KMS-11 (cell line): ENCODE measurements around the gene UEVLD.

Experiments used
- H2AFZ ChIP-seq: fragments of 200-600 bp; sonication (generic); 2 replicates; pipeline ENCODE4 v1.6.1; 2016; ENCODE audit warnings: antibody characterized with exemption, mixed run types, low read depth
- H3K27ac ChIP-seq: fragments of 200-600 bp; sonication (generic); 2 replicates; pipeline ENCODE4 v1.6.1; 2016; ENCODE audit warnings: mild to moderate bottlenecking, mixed run types
- H3K27me3 ChIP-seq: fragments of 200-600 bp; sonication (generic); 2 replicates; pipeline ENCODE4 v1.6.1; 2017; ENCODE audit warnings: mild to moderate bottlenecking, low read depth, mixed run types, moderate library complexity; ENCODE audit not compliant: insufficient read depth
- H3K36me3 ChIP-seq: fragments of 200-600 bp; sonication (generic); 2 replicates; pipeline ENCODE4 v1.6.1; 2017; ENCODE audit warnings: mild to moderate bottlenecking, mixed run types; ENCODE audit not compliant: insufficient read depth
- H3K4me1 ChIP-seq: fragments of 200-600 bp; sonication (generic); 2 replicates; pipeline ENCODE4 v1.6.1; 2016; ENCODE audit warnings: mild to moderate bottlenecking, low read depth, mixed run types; ENCODE audit not compliant: poor library complexity, severe bottlenecking
- H3K4me2 ChIP-seq: fragments of 200-600 bp; sonication (generic); 2 replicates; pipeline ENCODE4 v1.7.0; 2016; ENCODE audit warnings: mild to moderate bottlenecking, mixed run types
- H3K4me3 ChIP-seq: fragments of 200-600 bp; sonication (generic); IDR thresholded peaks from 2 replicates; pipeline ENCODE4 v1.6.1; 2017; ENCODE audit warnings: low read depth, low read length, mixed read lengths; ENCODE audit not compliant: insufficient read depth
- H3K79me2 ChIP-seq: fragments of 200-600 bp; sonication (generic); 2 replicates; pipeline ENCODE4 v1.6.1; 2016; ENCODE audit warnings: low read depth, mixed run types; ENCODE audit not compliant: insufficient read depth
- H3K9ac ChIP-seq: fragments of 200-600 bp; sonication (generic); 2 replicates; pipeline ENCODE4 v1.6.1; 2016; ENCODE audit warnings: mild to moderate bottlenecking, mixed run types
- H4K20me1 ChIP-seq: fragments of 200-600 bp; sonication (generic); 2 replicates; pipeline ENCODE4 v1.6.1; 2016; ENCODE audit warnings: mild to moderate bottlenecking, mixed run types; ENCODE audit not compliant: insufficient read depth
- CTCF ChIP-seq: fragments of 200-600 bp; sonication (generic); conservative IDR thresholded peaks from 2 replicates; pipeline ENCODE4 v1.6.1; 2017; ENCODE audit warnings: low read depth, mild to moderate bottlenecking, antibody characterized with exemption, low read length, moderate library complexity, mixed read lengths

UEVLD gene

GRCh38 chr11:18611196-18611595 is 22.7 kb upstream of the UEVLD start:
- Histone ChIP-seq H3K4me3 (no peak overlapping the region), H3K4me1 (peaks cover 9% of the 10 kb centered on the region), H3K4me2 (no peak overlapping the region), H3K27me3 (no peaks in the 10 kb centered on the region), H3K36me3 (no peaks in the 10 kb centered on the region), H3K9ac (no peak overlapping the region), H3K79me2 (peaks cover 27% of the 10 kb centered on the region), H4K20me1 (no peaks in the 10 kb centered on the region), H3K27ac (no peak overlapping the region), H2AFZ (no peak overlapping the region)
- TF ChIP-seq CTCF: no peak

GRCh38 chr11:18608376-18608775 is 19.8 kb upstream of the UEVLD start:
- Histone ChIP-seq H3K9ac (no peak overlapping the region), H2AFZ (no peak overlapping the region), H3K4me1 (no peaks in the 10 kb centered on the region), H4K20me1 (no peaks in the 10 kb centered on the region), H3K4me3 (no peak overlapping the region), H3K79me2 (peaks cover 4% of the 10 kb centered on the region; the same call in 1 of the 2 replicates), H3K27ac (no peak overlapping the region), H3K36me3 (no peaks in the 10 kb centered on the region), H3K27me3 (no peaks in the 10 kb centered on the region), H3K4me2 (no peak overlapping the region)
- no peak for TF ChIP-seq CTCF

- Histone ChIP-seq H3K36me3 (no peaks in the 10 kb centered on the region), H2AFZ (no peak overlapping the region), H3K9ac (no peak overlapping the region), H3K4me1 (no peaks in the 10 kb centered on the region), H3K4me2 (no peak overlapping the region), H3K4me3 (no peak overlapping the region), H3K27me3 (no peaks in the 10 kb centered on the region), H3K27ac (no peak overlapping the region), H4K20me1 (no peaks in the 10 kb centered on the region), H3K79me2 (no peaks in the 10 kb centered on the region)
- TF ChIP-seq CTCF: no peak
Measured at GRCh38 chr11:18600915-18601569, 12.5 kb upstream of the UEVLD start.

- TF ChIP-seq CTCF: no peak
- Histone ChIP-seq H3K4me3 (no peak within 1 kb of the TSS), H3K9ac (no peak within 1 kb of the TSS), H3K27ac (no peak within 1 kb of the TSS), H3K27me3 (no peaks in the 10 kb centered on the region), H3K4me1 (no peaks in the 10 kb centered on the region), H3K36me3 (no peaks in the 10 kb centered on the region), H2AFZ (no peak within 1 kb of the TSS), H4K20me1 (no peaks in the 10 kb centered on the region), H3K4me2 (no peak within 1 kb of the TSS), H3K79me2 (no peaks in the 10 kb centered on the region)
Measured at GRCh38 chr11:18599739-18600230, 11.3 kb upstream of the UEVLD start, which contains the start of gene MISFA. MISFA (plus strand) TSS chr11:18599789; CDS start chr11:18599929, 140 bp downstream.
